ENCODE results near the gene COL1A2. TPM values are rescaled to one million over a fixed set of nuclear protein-coding genes. Genes with fewer than 3 reads are reported as not detected.

COL1A2 gene
- total and polyA plus RNA-seq, 2 of the 4 experiments (the other 2 are of a cell fraction): 1,211 to 4,454 TPM

- Histone ChIP-seq H3K79me1 (ENCODE audit: low read depth in 1 of 2, low read length in 2 of 2) (peaks cover 16 to 36% of the 10 kb centered on the region in 2 experiments; a peak in 3 of 4 replicates), H3K4me3 (ENCODE audit: insufficient read depth, low read depth, low read length) (no peak overlapping the region), H3K4ac (ENCODE audit: low read depth, low read length) (peak overlapping the region; percentile 41), H3K9ac (ENCODE audit: low read depth, low read length) (0 out of 2 replicates have a peak overlapping the region, but pooled peaks have one; percentile 6), H4K8ac (ENCODE audit: low read depth in 2 of 2, low read length in 2 of 2) (no peak overlapping the region), H3K9me1 (ENCODE audit: insufficient read depth, low read length) (peaks cover 11% of the 10 kb centered on the region), H3K27ac (ENCODE audit: insufficient read depth, low read length) (peak overlapping the region; percentile 83; the same call in 1 of the 2 replicates), H3K9me3 (ENCODE audit: control insufficient read depth, insufficient read depth, low read length) (no peaks in the 10 kb centered on the region), H3K36me3 (ENCODE audit: control insufficient read depth, insufficient read depth, low read length) (peaks cover 60% of the 10 kb centered on the region), H2AK9ac (replicated peaks; ENCODE audit: low read depth, low read length, poor library complexity) (peak overlapping the region; percentile 33), H4K5ac (ENCODE audit: low read depth, low read length) (peak overlapping the region; percentile 77; the same call in 1 of the 2 replicates), H2BK15ac (ENCODE audit: low read depth, low read length) (no peak overlapping the region), H2BK120ac (ENCODE audit: low read depth, low read length) (no peak overlapping the region), H4K20me1 (ENCODE audit: insufficient read depth, low read length) (peaks cover 68% of the 10 kb centered on the region), H2BK20ac (ENCODE audit: low read depth, low read length) (no peak overlapping the region), H3K4me1 (ENCODE audit: control insufficient read depth, insufficient read depth, low read length) (peaks cover 6% of the 10 kb centered on the region), H2AK5ac (ENCODE audit: low read depth, low read length) (peak overlapping the region; percentile 17; the same call in 1 of the 2 replicates), H3K56ac (ENCODE audit: extremely low read depth, insufficient read depth, low read length) (no peak overlapping the region), H3K18ac (ENCODE audit: low read depth, low read length) (peak overlapping the region; percentile 26; the same call in 1 of the 2 replicates), H3K14ac (replicated peaks; ENCODE audit: low read depth, low read length) (no peak overlapping the region; the same call in 1 of the 2 replicates), H4K91ac (ENCODE audit: insufficient read depth, low read depth, low read length) (no peak overlapping the region), H2AFZ (replicated peaks; ENCODE audit: low read length, poor library complexity) (no peak overlapping the region), H3K23ac (ENCODE audit: low read depth, low read length) (no peak overlapping the region), H3K4me2 (ENCODE audit: low read depth, low read length) (no peak overlapping the region; the same call in 1 of the 2 replicates), H2BK5ac (ENCODE audit: low read depth, low read length, poor library complexity, severe bottlenecking) (peak overlapping the region; percentile 99), H3K27me3 (ENCODE audit: control insufficient read depth, insufficient read depth, low read length) (no peaks in the 10 kb centered on the region)
- TF ChIP-seq, protein P1, sequence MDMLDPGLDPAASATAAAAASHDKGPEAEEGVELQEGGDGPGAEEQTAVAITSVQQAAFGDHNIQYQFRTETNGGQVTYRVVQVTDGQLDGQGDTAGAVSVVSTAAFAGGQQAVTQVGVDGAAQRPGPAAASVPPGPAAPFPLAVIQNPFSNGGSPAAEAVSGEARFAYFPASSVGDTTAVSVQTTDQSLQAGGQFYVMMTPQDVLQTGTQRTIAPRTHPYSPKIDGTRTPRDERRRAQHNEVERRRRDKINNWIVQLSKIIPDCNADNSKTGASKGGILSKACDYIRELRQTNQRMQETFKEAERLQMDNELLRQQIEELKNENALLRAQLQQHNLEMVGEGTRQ (IDR thresholded peaks at IDR 0.05; ENCODE audit: low read depth, low read length): no peak
- TF ChIP-seq, protein P2, sequence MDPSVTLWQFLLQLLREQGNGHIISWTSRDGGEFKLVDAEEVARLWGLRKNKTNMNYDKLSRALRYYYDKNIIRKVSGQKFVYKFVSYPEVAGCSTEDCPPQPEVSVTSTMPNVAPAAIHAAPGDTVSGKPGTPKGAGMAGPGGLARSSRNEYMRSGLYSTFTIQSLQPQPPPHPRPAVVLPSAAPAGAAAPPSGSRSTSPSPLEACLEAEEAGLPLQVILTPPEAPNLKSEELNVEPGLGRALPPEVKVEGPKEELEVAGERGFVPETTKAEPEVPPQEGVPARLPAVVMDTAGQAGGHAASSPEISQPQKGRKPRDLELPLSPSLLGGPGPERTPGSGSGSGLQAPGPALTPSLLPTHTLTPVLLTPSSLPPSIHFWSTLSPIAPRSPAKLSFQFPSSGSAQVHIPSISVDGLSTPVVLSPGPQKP (IDR thresholded peaks at IDR 0.05; ENCODE audit: borderline replicate concordance, low read depth, low read length): no peak
- no peak for TF ChIP-seq CHD1 (IDR thresholded peaks at IDR 0.05; ENCODE audit: low read depth, low read length)
- ChIA-PET POLR2A (ENCODE audit: unreplicated experiment) (interaction anchor here (0.7 kb wide), 1 partner anchor 129 kb away, joined by 8 read pairs; no protein-coding TSS in a partner anchor), CTCF (interaction anchor here (0.9 kb wide), 1 partner anchor 133 kb away, joined by 4 read pairs; no protein-coding TSS in a partner anchor)
- BruUV-seq (replicated peaks): no TSS peak
- ATAC-seq (ENCODE audit: low read depth) (no peak), DNase-seq (peak; percentile 11)
- dilution Hi-C loops (cut with HindIII; ENCODE audit: low sequenced_read_pairs, unreplicated experiment) (no loop called here), intact Hi-C loops (cut with micrococcal nuclease) (no loop called here), in situ Hi-C loops (cut with MboI; ENCODE audit: low sequenced_read_pairs) (loop anchor here (25.0 kb wide), 1 partner anchor 517 kb away; the partner anchor contains the start of genes GNG11 and GNGT1)
- WGBS, 2 experiments (ENCODE audit: extremely low coverage in 2 of 2, insufficient read length in 1 of 2): no CpG with 5 or more reads among the region's 1 CpG
These were observed 34.5 kb downstream of the COL1A2 start for GRCh38 chr7:94429153-94429552.
